GM21360 (cell line): Measurements from ENCODE around the gene PEA15.
A peak's percentile ranks its signal among the peaks of the same experiment; 100 is the strongest.

Experiments used
- ATAC-seq: cut with Tn5 transposase; IDR thresholded peaks from one replicate; pipeline ENCODE4 v1.9.1; 2021; ENCODE audit warnings: mild to moderate bottlenecking, moderate library complexity; ENCODE audit not compliant: unreplicated experiment

Gene PEA15

GRCh38 chr1:160236806-160237205, 31.6 kb downstream of the PEA15 start:
- no peak for ATAC-seq

GRCh38 chr1:160237558-160237957, 32.4 kb downstream of the PEA15 start:
- no peak for ATAC-seq

GRCh38 chr1:160238408-160238807, 33.2 kb downstream of the PEA15 start:
- ATAC-seq: no peak

GRCh38 chr1:160239582-160240299, 34.6 kb downstream of the PEA15 start:
- no peak for ATAC-seq

GRCh38 chr1:160243767-160244166, 38.6 kb downstream of the PEA15 start:
- ATAC-seq: no peak

- no peak for ATAC-seq
Measured at GRCh38 chr1:160244209-160244608, 39.0 kb downstream of the PEA15 start.

GRCh38 chr1:160245434-160245833, 40.2 kb downstream of the PEA15 start:
- ATAC-seq: no peak

GRCh38 chr1:160247053-160247452, 41.9 kb downstream of the PEA15 start:
- ATAC-seq: no peak

GRCh38 chr1:160251011-160251410, 45.8 kb downstream of the PEA15 start:
- ATAC-seq: no peak

GRCh38 chr1:160251687-160252526, 46.7 kb downstream of the PEA15 start:
- no peak for ATAC-seq

GRCh38 chr1:160255781-160256300, 50.7 kb downstream of the PEA15 start:
- no peak for ATAC-seq

GRCh38 chr1:160256396-160257046, 51.3 kb downstream of the PEA15 start:
- ATAC-seq: no peak

- no peak for ATAC-seq
Measured at GRCh38 chr1:160257411-160258015, 52.3 kb downstream of the PEA15 start.

- ATAC-seq: no peak
Measured at GRCh38 chr1:160258177-160258798, 53.1 kb downstream of the PEA15 start.

- no peak for ATAC-seq
Measured at GRCh38 chr1:160260406-160261382, 55.5 kb downstream of the PEA15 start.

GRCh38 chr1:160261556-160261892, 56.3 kb downstream of the PEA15 start:
- no peak for ATAC-seq

- ATAC-seq: peak; percentile 83
Measured at GRCh38 chr1:160261893-160262794, 57.0 kb downstream of the PEA15 start, which contains the start of gene DCAF8. Gene DCAF8 (minus strand): TSS chr1:160262549. CDS start chr1:160244008, 18,541 bp downstream.

GRCh38 chr1:160264795-160265307, 59.7 kb downstream of the PEA15 start:
- ATAC-seq: no peak
